Non-pigmented ciliary epithelial cell (primary cell): ENCODE measurements around the gene ARHGEF17.

Source experiments
- DNase-seq: peaks from one replicate; pipeline ENCODE4 v3.0.0-alpha.2; 2010; ENCODE audit warnings: low read depth

ARHGEF17 gene

GRCh38 chr11:73313652-73314051, 5.6 kb downstream of the ARHGEF17 start:
- no peak for DNase-seq

- no peak for DNase-seq
Measured at GRCh38 chr11:73314117-73314961, 6.3 kb downstream of the ARHGEF17 start.

- DNase-seq = no peak
Measured at GRCh38 chr11:73315293-73316020, 7.4 kb downstream of the ARHGEF17 start.

GRCh38 chr11:73316422-73316821, 8.3 kb downstream of the ARHGEF17 start:
- DNase-seq = no peak

- no peak for DNase-seq
Measured at GRCh38 chr11:73317373-73317772, 9.3 kb downstream of the ARHGEF17 start.

- DNase-seq = no peak
Measured at GRCh38 chr11:73317803-73318202, 9.7 kb downstream of the ARHGEF17 start.

GRCh38 chr11:73318501-73319011, 10.5 kb downstream of the ARHGEF17 start:
- DNase-seq = no peak

GRCh38 chr11:73320763-73321603, 12.9 kb downstream of the ARHGEF17 start:
- DNase-seq = no peak

- DNase-seq = no peak
Measured at GRCh38 chr11:73321604-73322381, 13.7 kb downstream of the ARHGEF17 start.

- no peak for DNase-seq
Measured at GRCh38 chr11:73322382-73323306, 14.6 kb downstream of the ARHGEF17 start.

- DNase-seq = no peak
Measured at GRCh38 chr11:73323464-73323863, 15.4 kb downstream of the ARHGEF17 start.

- DNase-seq = no peak
Measured at GRCh38 chr11:73324116-73324515, 16.0 kb downstream of the ARHGEF17 start.

- no peak for DNase-seq
Measured at GRCh38 chr11:73324665-73325035, 16.6 kb downstream of the ARHGEF17 start.

GRCh38 chr11:73325036-73325981, 17.2 kb downstream of the ARHGEF17 start:
- no peak for DNase-seq

- DNase-seq = no peak
Measured at GRCh38 chr11:73326929-73327811, 19.1 kb downstream of the ARHGEF17 start.

- no peak for DNase-seq
Measured at GRCh38 chr11:73327812-73328364, 19.8 kb downstream of the ARHGEF17 start.

GRCh38 chr11:73330569-73331093, 22.6 kb downstream of the ARHGEF17 start:
- no peak for DNase-seq
